HG02885 (cell line): ENCODE measurements around the gene EIF3B.
"Not testable (repeated sequence)": the region's sequence is repeated elsewhere in the genome, so short reads cannot be mapped to it uniquely, and the experiment has no call there.

Source experiments
- ATAC-seq: cut with Tn5 transposase; IDR thresholded peaks from one replicate; pipeline ENCODE4 v1.9.1; 2021; ENCODE audit warnings: mild to moderate bottlenecking; ENCODE audit not compliant: unreplicated experiment, poor library complexity

EIF3B gene

GRCh38 chr7:2354186-2354938, at the start of gene EIF3B:
TSS of gene EIF3B (plus strand) at chr7:2354827. CDS start at chr7:2354922, 95 bp downstream.
- peak; percentile 86 for ATAC-seq

GRCh38 chr7:2305258-2305657, 49.4 kb upstream of the EIF3B start:
- not testable (repeated sequence) for ATAC-seq

GRCh38 chr7:2306688-2307087, 47.9 kb upstream of the EIF3B start:
- no peak for ATAC-seq

GRCh38 chr7:2307690-2308107, 46.9 kb upstream of the EIF3B start:
- peak; percentile 54 for ATAC-seq

GRCh38 chr7:2309889-2310331, 44.7 kb upstream of the EIF3B start:
- ATAC-seq = no peak

GRCh38 chr7:2312267-2312929, 42.2 kb upstream of the EIF3B start:
- ATAC-seq = no peak

GRCh38 chr7:2313450-2314208, 41.0 kb upstream of the EIF3B start:
- ATAC-seq = peak; percentile 20

GRCh38 chr7:2314209-2314955, 40.2 kb upstream of the EIF3B start, which contains the start of gene SNX8:
TSS of gene SNX8 (minus strand) at chr7:2314441. CDS start at chr7:2314421, 20 bp downstream.
- peak; percentile 81 for ATAC-seq

- not testable (repeated sequence) for ATAC-seq
Observed at GRCh38 chr7:2314956-2315530, 39.6 kb upstream of the EIF3B start.

GRCh38 chr7:2315787-2316186, 38.8 kb upstream of the EIF3B start:
- no peak for ATAC-seq

- ATAC-seq = no peak
Observed at GRCh38 chr7:2316578-2316977, 38.0 kb upstream of the EIF3B start.

- ATAC-seq = no peak
Observed at GRCh38 chr7:2317556-2318293, 36.9 kb upstream of the EIF3B start.

- ATAC-seq = no peak
Observed at GRCh38 chr7:2321020-2321419, 33.6 kb upstream of the EIF3B start.

- ATAC-seq = no peak
Observed at GRCh38 chr7:2325162-2325561, 29.5 kb upstream of the EIF3B start.

- ATAC-seq = no peak
Observed at GRCh38 chr7:2326951-2327350, 27.7 kb upstream of the EIF3B start.

GRCh38 chr7:2330493-2330892, 24.1 kb upstream of the EIF3B start:
- no peak for ATAC-seq

GRCh38 chr7:2331707-2332106, 22.9 kb upstream of the EIF3B start:
- no peak for ATAC-seq

GRCh38 chr7:2332606-2333231, 21.9 kb upstream of the EIF3B start:
- ATAC-seq = not testable (repeated sequence)
